ENCODE measurements around the gene SF3A2.

The SF3A2 gene

DNA sequence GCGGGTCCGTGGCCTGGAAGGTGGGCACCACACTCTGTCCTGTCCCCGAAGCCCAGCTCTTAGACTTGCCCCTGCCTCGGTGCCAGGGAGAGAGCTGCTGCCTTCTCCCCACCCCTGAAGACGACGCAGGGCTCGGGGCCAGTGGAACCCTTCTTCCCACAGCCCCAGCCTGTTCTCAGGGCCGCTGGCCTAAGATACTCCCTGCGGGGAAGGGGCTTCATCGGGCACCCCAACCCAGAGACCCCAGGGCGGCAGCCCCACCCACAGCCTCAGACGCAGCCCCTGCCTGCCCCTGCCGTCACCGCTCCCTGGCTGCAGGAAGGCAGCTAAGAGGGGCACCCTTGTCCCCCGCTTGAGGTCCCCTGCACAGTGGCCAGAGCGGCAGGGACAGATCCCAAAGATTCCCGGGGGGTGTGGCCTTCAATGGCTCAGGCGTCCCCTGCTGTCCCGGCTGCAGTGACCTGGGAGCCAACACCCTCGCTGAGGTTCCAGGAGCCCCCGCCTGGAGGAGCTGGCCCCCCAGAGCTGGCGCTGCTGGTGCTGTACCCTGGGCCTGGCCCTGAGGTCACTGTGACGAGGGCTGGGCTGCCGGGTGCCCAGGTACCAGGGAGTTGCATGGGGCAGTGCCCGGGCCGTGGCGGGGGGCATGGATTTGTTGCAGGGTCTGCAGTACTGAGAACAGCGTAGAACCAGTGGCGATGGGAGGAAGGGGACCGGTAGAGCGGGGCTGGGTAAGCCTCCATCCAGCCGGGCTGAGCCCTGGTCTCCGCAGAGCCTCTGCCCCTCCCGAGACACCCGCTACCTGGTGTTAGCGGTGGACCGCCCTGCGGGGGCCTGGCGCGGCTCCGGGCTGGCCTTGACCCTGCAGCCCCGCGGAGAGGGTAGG, 13.5 kb downstream of the SF3A2 start:
- no peak for TF ChIP-seq SPI1 (IDR thresholded peaks at IDR 0.05; ENCODE audit: low read depth, low read length)
- TF ChIP-seq TAF1 (IDR thresholded peaks at IDR 0.05; ENCODE audit: low read depth, low read length): no peak
- TF ChIP-seq POLR2A (IDR thresholded peaks at IDR 0.05; ENCODE audit: low read depth, low read length): no peak
- TF ChIP-seq POLR2AphosphoS5 (IDR thresholded peaks at IDR 0.05; ENCODE audit: low read depth, low read length): no peak; the same call in 1 of the 2 replicates
- TF ChIP-seq PAX5 (IDR thresholded peaks at IDR 0.05; ENCODE audit: insufficient read depth, low read length, severe bottlenecking): no peak
- peak; percentile 35; the same call in 1 of the 2 replicates for TF ChIP-seq POU2F2 (IDR thresholded peaks at IDR 0.05; ENCODE audit: low read depth, low read length)
- no peak for FAIRE-seq
- DNase-seq (ENCODE audit: insufficient read length, low spot score): no peak

GRCh38 chr19:2250766-2251105, 14.1 kb downstream of the SF3A2 start:
- FAIRE-seq (no peak), DNase-seq (ENCODE audit: insufficient read length, low spot score) (no peak)
- TF ChIP-seq TAF1 (IDR thresholded peaks at IDR 0.05; ENCODE audit: low read depth, low read length) (no peak), SPI1 (IDR thresholded peaks at IDR 0.05; ENCODE audit: low read depth, low read length) (no peak), POU2F2 (IDR thresholded peaks at IDR 0.05; ENCODE audit: low read depth, low read length) (no peak), POLR2A (IDR thresholded peaks at IDR 0.05; ENCODE audit: low read depth, low read length) (no peak), PAX5 (IDR thresholded peaks at IDR 0.05; ENCODE audit: insufficient read depth, low read length, severe bottlenecking) (no peak), POLR2AphosphoS5 (IDR thresholded peaks at IDR 0.05; ENCODE audit: low read depth, low read length) (no peak)

DNA sequence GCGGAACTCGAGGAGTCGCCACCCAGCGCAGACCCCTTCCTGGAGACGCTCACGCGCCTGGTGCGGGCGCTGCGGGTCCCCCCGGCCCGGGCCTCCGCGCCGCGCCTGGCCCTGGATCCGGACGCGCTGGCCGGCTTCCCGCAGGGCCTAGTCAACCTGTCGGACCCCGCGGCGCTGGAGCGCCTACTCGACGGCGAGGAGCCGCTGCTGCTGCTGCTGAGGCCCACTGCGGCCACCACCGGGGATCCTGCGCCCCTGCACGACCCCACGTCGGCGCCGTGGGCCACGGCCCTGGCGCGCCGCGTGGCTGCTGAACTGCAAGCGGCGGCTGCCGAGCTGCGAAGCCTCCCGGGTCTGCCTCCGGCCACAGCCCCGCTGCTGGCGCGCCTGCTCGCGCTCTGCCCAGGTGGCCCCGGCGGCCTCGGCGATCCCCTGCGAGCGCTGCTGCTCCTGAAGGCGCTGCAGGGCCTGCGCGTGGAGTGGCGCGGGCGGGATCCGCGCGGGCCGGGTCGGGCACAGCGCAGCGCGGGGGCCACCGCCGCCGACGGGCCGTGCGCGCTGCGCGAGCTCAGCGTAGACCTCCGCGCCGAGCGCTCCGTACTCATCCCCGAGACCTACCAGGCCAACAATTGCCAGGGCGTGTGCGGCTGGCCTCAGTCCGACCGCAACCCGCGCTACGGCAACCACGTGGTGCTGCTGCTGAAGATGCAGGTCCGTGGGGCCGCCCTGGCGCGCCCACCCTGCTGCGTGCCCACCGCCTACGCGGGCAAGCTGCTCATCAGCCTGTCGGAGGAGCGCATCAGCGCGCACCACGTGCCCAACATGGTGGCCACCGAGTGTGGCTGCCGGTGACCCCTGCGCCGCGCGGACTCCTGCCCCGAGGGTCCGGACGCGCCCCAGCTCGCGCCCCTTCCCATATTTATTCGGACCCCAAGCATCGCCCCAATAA, 14.8 kb downstream of the SF3A2 start:
- DNase-seq (ENCODE audit: insufficient read length, low spot score) (no peak), FAIRE-seq (no peak)
- TF ChIP-seq PAX5 (IDR thresholded peaks at IDR 0.05; ENCODE audit: insufficient read depth, low read length, severe bottlenecking) (no peak), POLR2A (IDR thresholded peaks at IDR 0.05; ENCODE audit: low read depth, low read length) (no peak), POU2F2 (IDR thresholded peaks at IDR 0.05; ENCODE audit: low read depth, low read length) (no peak), TAF1 (IDR thresholded peaks at IDR 0.05; ENCODE audit: low read depth, low read length) (no peak), SPI1 (IDR thresholded peaks at IDR 0.05; ENCODE audit: low read depth, low read length) (no peak), POLR2AphosphoS5 (IDR thresholded peaks at IDR 0.05; ENCODE audit: low read depth, low read length) (no peak)

- DNase-seq (ENCODE audit: insufficient read length, low spot score) (no peak), FAIRE-seq (peak; percentile 31)
- TF ChIP-seq TAF1 (IDR thresholded peaks at IDR 0.05; ENCODE audit: low read depth, low read length) (no peak), PAX5 (IDR thresholded peaks at IDR 0.05; ENCODE audit: insufficient read depth, low read length, severe bottlenecking) (no peak), POU2F2 (IDR thresholded peaks at IDR 0.05; ENCODE audit: low read depth, low read length) (no peak), SPI1 (IDR thresholded peaks at IDR 0.05; ENCODE audit: low read depth, low read length) (no peak), POLR2A (IDR thresholded peaks at IDR 0.05; ENCODE audit: low read depth, low read length) (no peak), POLR2AphosphoS5 (IDR thresholded peaks at IDR 0.05; ENCODE audit: low read depth, low read length) (no peak)
Measured at GRCh38 chr19:2252055-2252796, 15.6 kb downstream of the SF3A2 start.

- TF ChIP-seq SPI1 (IDR thresholded peaks at IDR 0.05; ENCODE audit: low read depth, low read length): no peak
- TF ChIP-seq POU2F2 (IDR thresholded peaks at IDR 0.05; ENCODE audit: low read depth, low read length): no peak
- no peak for TF ChIP-seq TAF1 (IDR thresholded peaks at IDR 0.05; ENCODE audit: low read depth, low read length)
- TF ChIP-seq POLR2A (IDR thresholded peaks at IDR 0.05; ENCODE audit: low read depth, low read length): no peak
- no peak for TF ChIP-seq POLR2AphosphoS5 (IDR thresholded peaks at IDR 0.05; ENCODE audit: low read depth, low read length)
- no peak for TF ChIP-seq PAX5 (IDR thresholded peaks at IDR 0.05; ENCODE audit: insufficient read depth, low read length, severe bottlenecking)
- FAIRE-seq (no peak), DNase-seq (ENCODE audit: insufficient read length, low spot score) (no peak)
Measured at GRCh38 chr19:2252797-2253105, 16.1 kb downstream of the SF3A2 start.

DNA sequence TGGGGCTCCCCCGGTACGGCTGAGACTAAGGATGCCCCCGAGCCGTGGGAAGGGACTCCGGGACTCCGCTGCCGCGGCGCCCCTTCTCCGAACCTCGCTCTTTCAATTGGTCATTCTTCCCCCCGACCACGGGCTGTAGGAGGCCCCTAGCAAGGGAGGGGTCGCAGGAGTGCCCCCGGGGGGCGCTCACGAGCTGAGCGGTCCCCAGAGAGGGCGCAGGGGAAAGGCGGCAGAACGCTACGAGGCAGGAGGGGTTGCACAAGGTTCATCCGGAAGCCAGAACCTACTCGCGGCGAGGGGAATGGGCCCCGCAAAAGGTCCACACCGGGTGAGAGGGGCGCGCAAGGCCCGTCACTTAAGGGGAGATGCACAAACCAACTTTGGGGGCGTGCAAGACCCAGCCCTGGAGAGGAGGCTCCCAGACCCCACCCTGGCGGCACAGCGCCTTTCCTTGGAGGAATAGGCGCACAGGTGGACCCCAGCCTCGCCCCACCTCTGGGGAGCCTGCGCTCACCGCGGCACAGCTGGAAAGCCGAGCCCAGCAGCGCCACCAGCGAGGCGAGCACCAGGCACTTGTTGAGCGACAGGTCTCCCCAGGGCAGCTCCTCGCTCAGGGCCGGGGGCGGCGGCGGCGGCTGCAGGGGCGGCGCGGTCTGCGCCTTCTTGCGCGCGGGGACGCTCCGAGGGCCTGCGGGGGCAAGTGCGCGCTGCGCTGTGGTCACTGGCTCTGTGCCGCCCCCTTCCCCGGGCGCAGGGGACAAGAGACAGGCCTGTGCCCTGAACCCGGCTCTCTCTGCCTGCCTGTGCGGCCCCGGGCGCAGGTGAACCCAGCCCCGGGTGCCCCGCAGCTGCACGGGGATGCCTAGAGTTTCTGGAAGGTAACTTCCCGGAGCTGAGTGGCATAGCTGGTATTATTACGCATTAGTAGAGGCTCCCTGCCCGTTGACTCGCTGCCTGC, 16.8 kb downstream of the SF3A2 start:
- TF ChIP-seq POLR2AphosphoS5 (IDR thresholded peaks at IDR 0.05; ENCODE audit: low read depth, low read length) (no peak), POU2F2 (IDR thresholded peaks at IDR 0.05; ENCODE audit: low read depth, low read length) (no peak), TAF1 (IDR thresholded peaks at IDR 0.05; ENCODE audit: low read depth, low read length) (no peak), SPI1 (IDR thresholded peaks at IDR 0.05; ENCODE audit: low read depth, low read length) (no peak), POLR2A (IDR thresholded peaks at IDR 0.05; ENCODE audit: low read depth, low read length) (no peak)
- DNase-seq (ENCODE audit: insufficient read length, low spot score) (no peak), FAIRE-seq (peak; percentile 56)

DNA sequence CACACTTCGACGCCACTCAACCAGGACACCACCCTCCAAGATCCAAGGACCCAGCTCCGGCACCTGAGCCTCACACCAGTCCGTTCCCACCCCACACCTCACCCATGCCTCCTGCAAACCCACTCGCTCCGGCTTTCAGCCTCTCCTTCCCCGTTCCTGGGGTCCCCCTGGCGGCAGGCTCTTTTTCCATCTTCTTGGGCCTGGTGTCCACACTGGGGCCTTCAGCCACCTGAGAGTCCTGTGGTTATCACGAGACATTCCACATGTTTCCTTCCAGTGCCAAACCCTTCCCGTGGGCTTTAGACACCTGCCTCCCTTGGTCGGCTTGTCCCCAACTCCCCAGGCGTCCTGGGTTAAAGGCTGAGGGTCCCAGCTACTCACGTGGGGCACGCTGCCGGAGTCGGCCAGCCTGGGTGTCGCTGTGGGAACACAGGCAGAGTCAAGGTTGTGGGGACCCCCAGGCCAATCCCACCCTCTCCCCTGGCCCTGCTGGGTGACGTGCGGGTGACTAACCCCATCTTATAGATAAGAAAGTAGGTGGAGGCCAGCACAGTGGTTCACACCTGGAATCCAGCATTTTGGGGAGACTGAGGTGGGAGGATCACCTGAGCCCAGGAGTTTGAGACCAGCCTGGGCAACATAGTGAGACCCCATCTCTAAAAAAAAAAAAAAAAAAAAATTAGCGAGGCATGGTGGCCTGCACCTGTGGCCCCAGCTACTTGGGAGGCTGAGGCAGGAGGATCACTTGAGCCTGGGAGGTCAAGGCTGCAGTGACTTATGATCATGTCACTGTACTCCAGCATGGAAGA, 17.6 kb downstream of the SF3A2 start:
- DNase-seq (ENCODE audit: insufficient read length, low spot score) (no peak), FAIRE-seq (no peak)
- TF ChIP-seq SPI1 (IDR thresholded peaks at IDR 0.05; ENCODE audit: low read depth, low read length): no peak
- no peak for TF ChIP-seq POLR2A (IDR thresholded peaks at IDR 0.05; ENCODE audit: low read depth, low read length)
- TF ChIP-seq POLR2AphosphoS5 (IDR thresholded peaks at IDR 0.05; ENCODE audit: low read depth, low read length): no peak
- TF ChIP-seq PAX5 (IDR thresholded peaks at IDR 0.05; ENCODE audit: insufficient read depth, low read length, severe bottlenecking): no peak
- no peak for TF ChIP-seq TAF1 (IDR thresholded peaks at IDR 0.05; ENCODE audit: low read depth, low read length)
- TF ChIP-seq POU2F2 (IDR thresholded peaks at IDR 0.05; ENCODE audit: low read depth, low read length): no peak

Data from GM12891 (cell line).